A549 treated with GW870086 at 1 μM for 4 hours (cell line): ENCODE results near the gene CCT6B. TPM values are rescaled to one million over a fixed set of nuclear protein-coding genes. Genes with fewer than 3 reads are reported as not detected.

Source experiments
- total RNA-seq: library from RNA; stranded (reverse); fragments of 200-300 nt; extraction: Qiagen RNA extraction; gene quantifications from 5 replicates; pipeline ENCODE4 v1.2.3, GENCODE V29; 2022; ENCODE audit warnings: low read depth

Gene CCT6B, protein sequence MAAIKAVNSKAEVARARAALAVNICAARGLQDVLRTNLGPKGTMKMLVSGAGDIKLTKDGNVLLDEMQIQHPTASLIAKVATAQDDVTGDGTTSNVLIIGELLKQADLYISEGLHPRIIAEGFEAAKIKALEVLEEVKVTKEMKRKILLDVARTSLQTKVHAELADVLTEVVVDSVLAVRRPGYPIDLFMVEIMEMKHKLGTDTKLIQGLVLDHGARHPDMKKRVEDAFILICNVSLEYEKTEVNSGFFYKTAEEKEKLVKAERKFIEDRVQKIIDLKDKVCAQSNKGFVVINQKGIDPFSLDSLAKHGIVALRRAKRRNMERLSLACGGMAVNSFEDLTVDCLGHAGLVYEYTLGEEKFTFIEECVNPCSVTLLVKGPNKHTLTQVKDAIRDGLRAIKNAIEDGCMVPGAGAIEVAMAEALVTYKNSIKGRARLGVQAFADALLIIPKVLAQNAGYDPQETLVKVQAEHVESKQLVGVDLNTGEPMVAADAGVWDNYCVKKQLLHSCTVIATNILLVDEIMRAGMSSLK
- total RNA-seq: 0.80 to 1.9 TPM (median 1.8 TPM) in 5 replicates

DNA sequence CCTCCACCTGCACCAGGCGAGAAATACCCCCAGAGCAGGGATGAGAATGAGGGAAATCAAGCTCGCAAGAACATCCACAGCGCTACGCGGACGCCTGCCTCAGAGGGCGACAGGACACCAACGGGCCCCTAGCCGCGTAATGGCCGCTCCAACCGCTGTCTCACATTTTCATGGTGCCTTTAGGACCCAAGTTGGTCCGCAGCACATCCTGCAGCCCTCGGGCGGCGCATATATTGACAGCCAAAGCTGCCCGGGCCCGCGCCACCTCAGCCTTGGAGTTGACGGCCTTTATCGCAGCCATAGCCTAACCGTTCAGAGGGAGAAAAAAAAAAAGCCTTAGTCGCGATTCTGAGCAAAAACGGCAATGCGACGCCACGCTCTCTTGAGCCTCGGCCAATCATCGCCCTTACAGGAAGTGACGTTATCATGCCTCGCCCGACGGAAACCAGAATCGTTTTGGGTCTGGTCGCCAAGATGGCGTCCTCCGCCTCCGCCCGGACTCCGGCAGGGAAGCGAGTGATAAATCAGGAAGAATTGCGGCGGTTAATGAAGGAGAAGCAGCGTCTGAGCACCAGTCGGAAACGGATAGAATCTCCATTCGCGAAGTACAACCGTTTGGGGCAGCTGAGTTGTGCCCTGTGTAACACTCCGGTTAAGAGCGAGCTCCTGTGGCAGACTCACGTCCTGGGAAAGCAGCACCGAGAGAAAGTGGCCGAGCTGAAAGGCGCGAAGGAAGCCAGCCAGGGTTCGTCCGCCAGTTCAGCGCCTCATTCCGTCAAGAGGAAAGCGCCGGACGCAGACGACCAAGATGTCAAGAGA is at the start of gene CCT6B, which contains the start of gene ZNF830:
Gene CCT6B, minus strand, starts transcription at position 368 of the 819 bp plus-strand sequence. Its CDS starts 67 bp downstream, at position 301.
Gene ZNF830, plus strand, starts transcription at position 448 of the 819 bp plus-strand sequence. Its CDS starts 27 bp downstream, at position 475.

DNA sequence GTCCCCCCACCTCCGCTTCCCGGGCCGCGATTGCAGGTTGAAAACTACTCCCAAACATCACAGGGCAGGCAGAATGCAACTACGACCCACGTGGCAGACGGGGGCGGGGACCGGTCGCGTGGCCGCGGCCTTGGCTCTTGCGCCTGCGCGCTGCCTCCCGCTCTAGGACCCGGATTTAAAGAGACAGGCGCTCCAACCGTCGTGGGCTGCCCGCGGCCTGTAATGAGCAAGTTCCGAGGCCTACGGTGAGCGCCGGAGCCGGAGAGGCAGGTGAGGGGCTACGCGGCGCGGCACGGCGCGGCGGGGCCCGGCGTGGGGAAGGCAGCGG is 19.1 kb upstream of the CCT6B start, which contains the start of gene LIG3:
Gene LIG3, plus strand, starts transcription at position 160 of the 328 bp plus-strand sequence. CDS start 2,494 bp downstream, outside the sequence.

Other genes starting within 250 kb of the CCT6B start
- 12.9 to 15.1 TPM (median 14.4 TPM) in 5 replicates for gene ZNF830, start 80 bp upstream of the CCT6B start, total RNA-seq
- 14.7 to 20.3 TPM (median 17.6 TPM) in 5 replicates for gene LIG3, start 19.1 kb upstream of the CCT6B start, total RNA-seq
- gene RFFL, start 102.2 kb upstream of the CCT6B start, total RNA-seq: 48.7 to 61.1 TPM (median 59.8 TPM) in 5 replicates
- gene RAD51D, start 158.4 kb upstream of the CCT6B start, total RNA-seq: 26.4 to 33.1 TPM (median 29.1 TPM) in 5 replicates
- not detected in 5 replicates for gene FNDC8, start 160.2 kb upstream of the CCT6B start, total RNA-seq
- gene NLE1, start 180.8 kb upstream of the CCT6B start, total RNA-seq: 32.9 to 40.0 TPM (median 34.6 TPM) in 5 replicates
- gene UNC45B, start 186.4 kb upstream of the CCT6B start, total RNA-seq: not detected in 5 replicates
- not detected in 5 replicates for gene SLC35G3, start 232.9 kb upstream of the CCT6B start, total RNA-seq